Islet of Langerhans (tissue), 1 donor: ENCODE measurements around the gene GNA12.
"Not testable (repeated sequence)": the region's sequence is repeated elsewhere in the genome, so short reads cannot be mapped to it uniquely, and the experiment has no call there.

ENCODE experiments used
- FAIRE-seq: peaks from one replicate; lab custom pipeline; 2011; peaks lifted over from hg19 to GRCh38; lab: Jason Lieb, UNC

GNA12 gene

GRCh38 chr7:2864204-2864985 lies 20.3 kb upstream of the GNA12 start:
- FAIRE-seq, result no peak

- peak; percentile 86 for FAIRE-seq
Observed at GRCh38 chr7:2863461-2864066, 19.5 kb upstream of the GNA12 start.

GRCh38 chr7:2862831-2863361 lies 18.8 kb upstream of the GNA12 start:
- no peak for FAIRE-seq

GRCh38 chr7:2861509-2861908 lies 17.4 kb upstream of the GNA12 start:
- no peak for FAIRE-seq

GRCh38 chr7:2860627-2861133 lies 16.6 kb upstream of the GNA12 start:
- FAIRE-seq, result no peak

- FAIRE-seq, result no peak
Observed at GRCh38 chr7:2859952-2860351, 15.8 kb upstream of the GNA12 start.

GRCh38 chr7:2858621-2859020 lies 14.5 kb upstream of the GNA12 start:
- no peak for FAIRE-seq

DNA sequence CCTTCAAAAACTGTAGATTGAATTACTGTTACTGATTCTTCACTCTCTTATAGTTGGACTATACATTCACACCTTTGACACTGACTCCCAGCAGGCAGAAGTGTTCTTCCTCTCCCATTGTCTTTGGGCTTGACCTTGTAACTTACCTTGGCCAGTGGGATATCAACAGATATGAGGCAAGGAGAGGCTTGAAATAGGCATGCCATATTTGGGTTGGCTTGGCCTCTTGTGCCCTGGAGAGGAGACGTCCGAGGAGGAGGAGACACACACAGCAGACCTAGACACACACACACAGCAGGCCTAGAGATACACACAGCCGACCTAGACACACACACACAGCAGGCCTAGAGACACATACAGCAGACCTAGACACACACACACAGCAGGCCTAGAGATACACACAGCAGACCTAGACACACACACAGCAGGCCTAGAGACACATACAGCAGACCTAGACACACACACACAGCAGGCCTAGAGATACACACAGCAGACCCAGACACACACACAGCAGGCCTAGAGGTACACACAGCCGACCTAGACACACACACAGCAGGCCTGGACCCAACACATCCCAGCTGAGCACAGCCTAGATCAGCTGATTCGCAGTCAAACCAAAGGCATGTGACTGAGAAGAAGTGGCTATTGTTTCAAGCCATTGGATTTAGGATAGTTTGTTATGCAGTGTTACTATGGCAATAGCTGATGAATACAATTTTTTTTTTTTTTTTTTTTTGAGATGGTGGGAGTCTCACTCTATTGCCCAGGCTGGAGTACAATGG lies 12.5 kb upstream of the GNA12 start:
- no peak for FAIRE-seq

DNA sequence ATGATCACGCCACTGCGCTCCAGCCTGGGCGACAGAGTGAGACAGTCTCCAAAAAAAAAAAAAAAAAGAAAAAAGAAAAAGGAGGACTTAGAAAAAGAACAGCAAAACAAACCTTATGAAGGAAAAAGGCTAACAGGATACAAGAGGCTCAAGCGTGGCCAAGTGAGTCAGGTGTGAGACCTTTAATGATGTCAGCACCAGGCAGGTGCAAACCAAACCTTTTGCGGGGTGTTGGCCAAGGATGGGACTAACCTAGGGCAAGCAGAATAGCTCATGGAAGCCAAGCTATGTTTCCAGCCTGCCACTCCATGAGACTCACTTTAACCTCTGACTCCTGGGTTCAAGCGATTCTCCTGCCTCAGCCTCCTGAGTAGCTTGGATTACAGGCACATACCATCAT lies 11.3 kb upstream of the GNA12 start:
- no peak for FAIRE-seq

- not testable (repeated sequence) for FAIRE-seq
Observed at GRCh38 chr7:2853552-2853951, 9.4 kb upstream of the GNA12 start.

GRCh38 chr7:2853147-2853546 lies 9.0 kb upstream of the GNA12 start:
- FAIRE-seq, result no peak

- no peak for FAIRE-seq
Observed at GRCh38 chr7:2851497-2851896, 7.4 kb upstream of the GNA12 start.

DNA sequence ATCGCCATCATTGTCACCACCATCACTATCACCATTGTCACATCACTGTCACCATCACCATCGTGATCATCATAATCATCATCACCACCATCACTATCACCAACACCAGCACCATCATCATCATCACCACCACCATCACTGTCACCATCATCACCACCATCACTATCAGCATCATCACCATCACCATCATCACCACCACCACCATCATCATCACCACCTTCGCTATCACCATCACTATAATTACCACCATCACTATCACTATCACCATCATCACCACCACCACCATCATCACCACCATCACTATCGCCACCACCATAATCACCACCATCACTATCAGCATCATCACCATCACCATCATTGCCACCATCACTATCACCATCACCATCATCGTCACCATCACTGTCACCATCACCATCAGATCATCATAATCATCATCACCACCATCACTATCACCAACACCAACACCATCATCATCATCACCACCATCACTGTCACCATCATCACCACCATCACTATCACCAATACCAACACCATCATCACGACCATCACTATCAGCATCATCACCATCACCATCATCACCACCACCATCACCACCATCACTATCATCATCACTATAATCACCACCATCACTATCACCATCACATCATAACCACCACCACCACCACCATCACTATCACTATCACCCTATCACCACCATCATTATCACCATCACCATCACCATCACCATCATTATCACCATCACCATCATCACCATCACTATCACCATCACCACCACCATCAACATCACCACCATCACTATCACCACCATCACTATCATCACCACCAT lies 6.0 kb upstream of the GNA12 start:
- FAIRE-seq, result no peak

DNA sequence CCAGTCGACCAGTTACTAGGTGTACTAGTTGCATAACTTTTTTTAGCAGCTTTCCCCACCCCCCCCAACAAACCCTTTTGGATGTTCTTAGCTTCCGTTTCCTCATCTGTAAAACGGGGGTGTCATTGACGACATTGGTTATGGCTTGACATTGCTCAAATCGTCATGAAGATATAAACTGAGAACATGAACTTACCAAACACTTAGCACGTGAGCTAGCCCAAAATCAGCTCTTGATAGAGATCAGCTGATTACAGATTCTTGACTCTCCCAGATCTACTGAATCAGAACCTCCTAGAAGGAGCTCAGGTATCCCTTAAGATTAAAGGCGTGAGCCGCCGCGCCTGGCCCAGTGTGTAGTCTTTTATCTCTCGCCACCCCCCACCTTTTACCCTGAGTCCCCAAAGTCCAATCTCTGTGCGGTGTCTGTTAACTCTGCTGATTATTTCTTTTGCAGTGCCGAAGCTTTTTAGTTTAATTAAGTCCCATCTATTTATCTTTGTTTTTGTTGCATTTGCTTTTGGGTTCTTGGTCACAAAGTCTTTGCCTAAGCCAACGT lies 1.0 kb upstream of the GNA12 start:
- no peak for FAIRE-seq

DNA sequence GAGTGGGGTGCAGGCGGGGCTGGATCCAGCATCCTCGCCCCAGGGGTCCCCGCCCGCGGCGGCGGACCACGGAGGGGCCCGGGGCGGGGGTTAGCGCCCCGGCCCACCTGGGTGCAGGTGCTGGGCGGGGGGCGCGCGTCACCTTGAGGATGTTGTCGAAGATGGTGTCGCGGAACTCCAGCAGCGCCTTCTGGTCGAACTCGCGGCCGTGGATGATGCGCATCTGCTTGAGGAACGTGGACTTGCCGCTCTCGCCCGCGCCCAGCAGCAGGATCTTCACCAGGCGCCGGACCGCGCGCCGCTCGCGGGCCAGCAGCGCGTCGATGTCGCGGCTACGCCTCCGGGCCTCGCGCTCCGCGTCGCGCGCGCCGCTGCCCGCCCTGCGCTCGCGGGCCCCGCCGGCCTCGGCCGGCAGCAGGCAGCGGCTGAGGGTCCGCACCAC lies 376 bp downstream of the GNA12 start:
- no peak for FAIRE-seq

GRCh38 chr7:2843191-2843685 lies 870 bp downstream of the GNA12 start:
- FAIRE-seq, result no peak

- no peak for FAIRE-seq
Observed at GRCh38 chr7:2841907-2842306, 2.2 kb downstream of the GNA12 start.

- FAIRE-seq, result no peak
Observed at GRCh38 chr7:2840458-2840857, 3.6 kb downstream of the GNA12 start.

DNA sequence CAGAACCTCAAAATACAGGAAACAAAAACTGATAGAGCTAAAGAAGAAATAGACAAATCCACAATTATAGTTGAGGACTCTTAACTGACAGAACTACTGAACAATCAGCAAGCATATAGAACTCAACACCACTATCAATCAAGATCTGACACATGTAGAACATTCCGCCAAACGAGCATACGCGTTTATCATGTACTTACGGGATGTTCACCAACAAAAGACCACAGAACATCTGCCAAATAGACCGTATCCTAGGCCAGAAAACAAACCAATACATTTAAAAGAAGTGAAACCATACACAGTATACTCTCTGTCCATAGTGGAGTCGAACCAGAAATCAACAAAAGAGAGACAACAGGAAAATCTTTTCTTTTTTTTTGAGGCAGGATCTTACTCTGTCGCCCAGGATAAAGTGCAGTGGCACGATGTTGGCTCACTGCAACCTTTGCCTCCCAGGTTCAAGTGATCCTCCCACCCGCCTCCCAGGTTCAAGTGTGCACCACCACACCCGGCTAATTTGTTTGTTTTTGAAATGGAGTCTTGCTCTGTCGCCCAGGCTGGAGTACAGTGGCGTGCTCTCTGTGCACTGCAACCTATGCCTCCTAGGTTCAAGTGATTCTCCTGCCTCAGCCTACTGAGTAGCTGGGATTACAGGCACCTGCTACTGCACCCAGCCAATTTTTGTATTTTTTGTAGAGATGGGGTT lies 5.1 kb downstream of the GNA12 start:
- no peak for FAIRE-seq

DNA sequence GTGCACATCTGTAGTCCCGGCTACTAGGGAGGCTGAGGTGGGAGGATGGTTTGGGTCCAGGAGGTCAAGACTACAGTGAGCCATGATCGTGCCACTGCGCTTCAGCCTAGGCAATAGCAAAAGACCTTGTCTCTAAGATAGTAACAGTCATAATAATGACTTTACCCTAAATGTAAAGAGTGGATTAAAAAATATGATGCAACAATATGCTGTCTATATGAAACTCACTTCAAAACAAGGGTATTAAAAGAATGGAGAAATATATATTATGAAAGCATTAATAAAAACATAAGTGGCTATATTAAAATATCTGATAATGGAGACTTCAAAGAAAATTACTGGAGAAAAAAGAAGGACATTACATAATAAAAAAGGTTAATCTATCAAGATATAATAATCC lies 5.7 kb downstream of the GNA12 start:
- peak; percentile 5 for FAIRE-seq

GRCh38 chr7:2837496-2837895 lies 6.6 kb downstream of the GNA12 start:
- FAIRE-seq, result no peak
